Body of pancreas (tissue), 4 donors: ENCODE data around the gene FLNC. TPM values are rescaled to one million over a fixed set of nuclear protein-coding genes. Genes with fewer than 3 reads are reported as not detected.

ENCODE experiments used
- ATAC-seq: fragments of 150-250 bp; one replicate; pipeline ENCODE4 v1.9.1; 2016
- DNase-seq, 4 donors: peaks; one replicate each; pipeline ENCODE4 v3.0.0-alpha.2; 2019
- H3K27ac ChIP-seq, 4 donors: fragments of 200-600 bp; sonication (generic); 1 replicate in 3 of 4; 2 replicates in 1 of 4; pipeline versions ENCODE4 v1.5.1 to v1.6.1; 2016 to 2019; ENCODE audit warnings: mild to moderate bottlenecking in 1 of 4, mixed read lengths in 1 of 4, moderate library complexity in 1 of 4
- H3K27me3 ChIP-seq, 2 donors: fragments of 200-600 bp; sonication (generic); one replicate each; pipeline ENCODE4 v1.6.0; 2016; ENCODE audit warnings: mild to moderate bottlenecking in 1 of 2
- H3K36me3 ChIP-seq, 2 donors: fragments of 200-600 bp; sonication (generic); replicated peaks in 1 of 2; 2 replicates each; pipeline ENCODE4 v1.5.1; 2016; ENCODE audit warnings: low read depth in 2 of 2; ENCODE audit not compliant: insufficient read depth in 1 of 2
- H3K4me1 ChIP-seq: fragments of 200-600 bp; sonication (generic); one replicate; pipeline ENCODE4 v1.6.0; 2016
- H3K4me3 ChIP-seq, 2 donors: fragments of 200-600 bp; sonication (generic); 1 replicate in 1 of 2; 2 replicates in 1 of 2; pipeline ENCODE4 v1.5.1; 2016 to 2019
- H3K9me3 ChIP-seq, 3 donors: fragments of 200-600 bp; sonication (generic); 1 replicate in 2 of 3; 2 replicates in 1 of 3; pipeline ENCODE4 v1.5.1; 2016
- POLR2A ChIP-seq, 3 donors: fragments of 450-650 bp; IDR thresholded peaks; one replicate each; pipeline ENCODE4 v1.6.1; 2016; ENCODE audit warnings: antibody characterized with exemption in 3 of 3, mild to moderate bottlenecking in 2 of 3
- WGBS, 2 donors: methylation state at CpG; one replicate each; pipeline ENCODE4 v1.1.5; 2017; 5-methylcytosine and 5-hydroxymethylcytosine counted together
- intact Hi-C: fragments of 100-400 bp; cut with DNase I; formaldehyde crosslinking; loops from one replicate; pipeline ENCODE4 v1.15.1; 2023
- total RNA-seq, 2 donors: library from RNA; depleted of rRNA; stranded (reverse); fragments of >200 nt; gene quantifications; one replicate each; pipeline ENCODE4 v1.1.0, GENCODE V29; 2016
- TF ChIP-seq, protein P1 (sequence below), 7 experiments: fragments of 450-650 bp in 4 of 7; fragments of 200-600 bp in 3 of 7; sonication (generic) in 3 of 7; IDR thresholded peaks; one replicate each; pipeline ENCODE4 v1.5.1; 2016 to 2019; ENCODE audit warnings: antibody characterized with exemption in 7 of 7

Gene FLNC
- total RNA-seq, 2 donors from 2014 or later, result 1.8 to 4.0 TPM

DNA sequence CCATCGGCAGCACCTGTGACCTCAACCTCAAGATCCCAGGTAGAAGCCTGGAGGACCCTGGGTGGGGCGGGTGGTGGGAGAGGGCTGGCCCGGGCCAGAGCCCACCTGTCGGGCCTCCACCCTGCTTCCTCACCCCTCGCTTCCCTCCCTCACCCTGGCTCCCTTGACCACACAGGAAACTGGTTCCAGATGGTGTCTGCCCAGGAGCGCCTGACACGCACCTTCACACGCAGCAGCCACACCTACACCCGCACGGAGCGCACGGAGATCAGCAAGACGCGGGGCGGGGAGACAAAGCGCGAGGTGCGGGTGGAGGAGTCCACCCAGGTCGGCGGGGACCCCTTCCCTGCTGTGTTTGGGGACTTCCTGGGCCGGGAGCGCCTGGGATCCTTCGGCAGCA, 23.6 kb downstream of the FLNC start:
- TF ChIP-seq, protein P1, sequence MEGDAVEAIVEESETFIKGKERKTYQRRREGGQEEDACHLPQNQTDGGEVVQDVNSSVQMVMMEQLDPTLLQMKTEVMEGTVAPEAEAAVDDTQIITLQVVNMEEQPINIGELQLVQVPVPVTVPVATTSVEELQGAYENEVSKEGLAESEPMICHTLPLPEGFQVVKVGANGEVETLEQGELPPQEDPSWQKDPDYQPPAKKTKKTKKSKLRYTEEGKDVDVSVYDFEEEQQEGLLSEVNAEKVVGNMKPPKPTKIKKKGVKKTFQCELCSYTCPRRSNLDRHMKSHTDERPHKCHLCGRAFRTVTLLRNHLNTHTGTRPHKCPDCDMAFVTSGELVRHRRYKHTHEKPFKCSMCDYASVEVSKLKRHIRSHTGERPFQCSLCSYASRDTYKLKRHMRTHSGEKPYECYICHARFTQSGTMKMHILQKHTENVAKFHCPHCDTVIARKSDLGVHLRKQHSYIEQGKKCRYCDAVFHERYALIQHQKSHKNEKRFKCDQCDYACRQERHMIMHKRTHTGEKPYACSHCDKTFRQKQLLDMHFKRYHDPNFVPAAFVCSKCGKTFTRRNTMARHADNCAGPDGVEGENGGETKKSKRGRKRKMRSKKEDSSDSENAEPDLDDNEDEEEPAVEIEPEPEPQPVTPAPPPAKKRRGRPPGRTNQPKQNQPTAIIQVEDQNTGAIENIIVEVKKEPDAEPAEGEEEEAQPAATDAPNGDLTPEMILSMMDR (IDR thresholded peaks at IDR 0.05), result no peak
- no peak for TF ChIP-seq POLR2A (IDR thresholded peaks at IDR 0.05)
- intact Hi-C loops, result no loop called here
- H3K9me3 ChIP-seq, result no peaks in the 10 kb centered on the region
- DNase-seq (no peak), ATAC-seq (no peak)
- H3K27me3 ChIP-seq, result no peaks in the 10 kb centered on the region
- 59 to 71% methylated on average over 10 to 23 of the region's 23 CpGs for WGBS, 2 donors
- H3K27ac ChIP-seq, result no peak overlapping the region
- no peaks in the 10 kb centered on the region for H3K36me3 ChIP-seq
- no peaks in the 10 kb centered on the region for H3K4me1 ChIP-seq
- H3K4me3 ChIP-seq, result no peak overlapping the region

- no peaks in the 10 kb centered on the region for H3K9me3 ChIP-seq
- no peak overlapping the region for H3K27ac ChIP-seq
- H3K4me3 ChIP-seq, result no peak overlapping the region
- H3K4me1 ChIP-seq, result no peaks in the 10 kb centered on the region
- no peaks in the 10 kb centered on the region for H3K36me3 ChIP-seq
- DNase-seq (no peak), ATAC-seq (no peak)
- intact Hi-C loops, result no loop called here
- no peaks in the 10 kb centered on the region for H3K27me3 ChIP-seq
- WGBS, 2 donors, result 77 to 80% methylated on average over 21 of the region's 21 CpGs
- TF ChIP-seq POLR2A (IDR thresholded peaks at IDR 0.05), result no peak
- TF ChIP-seq, protein P1 (IDR thresholded peaks at IDR 0.05), result no peak
Observed at GRCh38 chr7:128854396-128854795, 24.2 kb downstream of the FLNC start.

DNA sequence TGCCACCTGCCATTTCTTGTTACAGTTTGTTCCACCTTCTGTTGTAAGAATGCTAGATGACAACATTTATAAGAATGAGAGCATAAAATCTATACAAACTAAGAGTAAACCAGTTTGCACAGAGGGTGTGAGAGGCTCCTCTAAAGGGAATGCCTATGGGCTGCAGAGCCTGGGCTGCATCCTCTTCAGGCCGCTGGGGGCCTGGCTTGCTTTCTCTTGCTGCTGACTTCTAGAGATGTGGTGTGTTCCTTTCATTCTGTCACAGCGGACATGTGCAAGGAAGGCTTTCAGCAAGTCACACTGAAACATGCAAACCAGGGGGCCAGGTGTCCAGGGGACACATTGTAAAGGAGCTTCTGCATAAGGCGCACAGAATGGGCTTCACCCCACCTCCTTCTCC, 25.4 kb downstream of the FLNC start:
- Histone ChIP-seq H3K4me1 (no peaks in the 10 kb centered on the region), H3K36me3 (no peaks in the 10 kb centered on the region), H3K4me3 (no peak overlapping the region), H3K27me3 (no peaks in the 10 kb centered on the region), H3K27ac (no peak overlapping the region), H3K9me3 (no peaks in the 10 kb centered on the region)
- TF ChIP-seq POLR2A (IDR thresholded peaks at IDR 0.05), result no peak
- TF ChIP-seq, protein P1 (IDR thresholded peaks at IDR 0.05), result no peak
- intact Hi-C loops, result no loop called here
- WGBS, 2 donors, result 47 to 70% methylated on average over 2 to 3 of the region's 3 CpGs
- DNase-seq (no peak), ATAC-seq (no peak)

GRCh38 chr7:128856001-128856718, 26.0 kb downstream of the FLNC start:
- H3K4me3 ChIP-seq, result no peak overlapping the region
- H3K4me1 ChIP-seq, result no peaks in the 10 kb centered on the region
- TF ChIP-seq POLR2A (IDR thresholded peaks at IDR 0.05), result no peak
- TF ChIP-seq, protein P1 (IDR thresholded peaks at IDR 0.05), result no peak
- DNase-seq, result no peak
- H3K36me3 ChIP-seq, result no peaks in the 10 kb centered on the region
- intact Hi-C loops, result no loop called here
- no peaks in the 10 kb centered on the region for H3K27me3 ChIP-seq
- WGBS, 2 donors, result 69 to 80% methylated on average over 11 to 15 of the region's 17 CpGs
- H3K9me3 ChIP-seq, result no peaks in the 10 kb centered on the region
- ATAC-seq, result no peak
- H3K27ac ChIP-seq, result no peak overlapping the region
